HepG2 (cell line): ENCODE results near the gene OSBPL2. TPM values are rescaled to one million over a fixed set of nuclear protein-coding genes. Genes with fewer than 3 reads are reported as not detected.

ENCODE experiments used
- ATAC-seq: fragments of 200-7000 bp; cut with Tn5 transposase; 3 replicates; pipeline ENCODE4 v1.9.1; 2020; ENCODE audit warnings: mild to moderate bottlenecking, moderate library complexity
- BruUV-seq: library from RNA; stranded (reverse); fragments of 400-500 nt; replicated peaks from 2 replicates; lab custom pipeline; 2021; lab: Mats Ljungman, UMichigan
- CTCF ChIA-PET: fragments of 300-600 bp; formaldehyde crosslinking; extraction: SDS; loops from one replicate; lab custom pipeline; 2021; ENCODE audit warnings: low total read pairs, inconsistent platforms, low intra/inter-chr PET ratio; lab: Yijun Ruan, JAX
- POLR2A ChIA-PET: fragments of 350-600 bp; sonication (Branson Sonifier 250); formaldehyde crosslinking; loops from one replicate; lab custom pipeline; 2020; ENCODE audit warnings: antibody characterized with exemption, inconsistent platforms; lab: Yijun Ruan, JAX
- DNase-seq: peaks from one replicate; pipeline ENCODE4 v3.0.0-alpha.2; 2015; ENCODE audit warnings: low spot score
- FAIRE-seq: peaks from 3 replicates; lab custom pipeline; 2011; peaks lifted over from hg19 to GRCh38; lab: Jason Lieb, UNC
- H2AFZ ChIP-seq: one replicate; pipeline ENCODE4 v1.6.1; 2011; ENCODE audit warnings: low read length, inconsistent platforms
- H3K27ac ChIP-seq: fragments of 300-600 bp; 3 replicates; pipeline ENCODE4 v1.8.0; 2011; ENCODE audit warnings: mixed run types, mild to moderate bottlenecking, mixed read lengths, low read length, inconsistent platforms; ENCODE audit not compliant: insufficient read depth; ENCODE audit errors: extremely low read length
- H3K27me3 ChIP-seq, 2 experiments: fragments of 200-600 bp in 1 of 2; 2 replicates in 1 of 2; 3 replicates in 1 of 2; pipeline versions ENCODE4 v1.6.0 to v1.8.0; 2011; ENCODE audit warnings: low read length in 2 of 2, mild to moderate bottlenecking in 2 of 2, moderate library complexity in 2 of 2, inconsistent platforms in 1 of 2; ENCODE audit not compliant: insufficient read depth in 2 of 2, control insufficient read depth in 1 of 2
- H3K36me3 ChIP-seq, 2 experiments: fragments of 200-600 bp in 1 of 2; replicated peaks in 1 of 2; 2 replicates in 1 of 2; 3 replicates in 1 of 2; pipeline versions ENCODE4 v1.5.1 to v1.8.0; 2011; ENCODE audit warnings: low read length in 2 of 2, inconsistent platforms in 1 of 2; ENCODE audit not compliant: insufficient read depth in 2 of 2, control insufficient read depth in 1 of 2
- H3K4me1 ChIP-seq: 2 replicates; pipeline ENCODE4 v1.5.1; 2012; ENCODE audit warnings: low read length, inconsistent platforms; ENCODE audit not compliant: insufficient read depth
- H3K4me2 ChIP-seq: 2 replicates; pipeline ENCODE4 v1.6.0; 2011; ENCODE audit warnings: low read depth, low read length, inconsistent platforms
- H3K4me3 ChIP-seq, 3 experiments: fragments of 200-600 bp in 1 of 3; sonication (generic), shearing (Covaris generic) in 1 of 3; replicated peaks in 1 of 3; 2 replicates each; pipeline ENCODE4 v1.5.1; 2011 to 2016; ENCODE audit warnings: low read length in 3 of 3, inconsistent platforms in 2 of 3, low read depth in 2 of 3, mild to moderate bottlenecking in 2 of 3, control low read depth in 1 of 3, mixed read lengths in 1 of 3; ENCODE audit not compliant: insufficient read depth in 1 of 3
- H3K79me2 ChIP-seq: one replicate; pipeline ENCODE4 v1.6.1; 2011; ENCODE audit warnings: low read length, inconsistent platforms; ENCODE audit not compliant: insufficient read depth
- H3K9ac ChIP-seq: 2 replicates; pipeline ENCODE4 v1.6.0; 2011; ENCODE audit warnings: mild to moderate bottlenecking, low read depth, low read length, inconsistent platforms; ENCODE audit not compliant: insufficient read depth
- H3K9me3 ChIP-seq: 2 replicates; pipeline ENCODE4 v1.5.1; 2012; ENCODE audit warnings: mild to moderate bottlenecking, low read length
- H4K20me1 ChIP-seq: 2 replicates; pipeline ENCODE4 v1.6.0; 2011; ENCODE audit warnings: inconsistent platforms, mild to moderate bottlenecking, low read length, moderate library complexity; ENCODE audit not compliant: insufficient read depth
- CCDC6 ChIP-seq: sonication (generic); formaldehyde crosslinking; IDR thresholded peaks from 2 replicates; pipeline ENCODE4 v1.8.1; 2022; ENCODE audit warnings: mild to moderate bottlenecking, missing genetic modification reagents, moderate library complexity
- CHCHD3 ChIP-seq: sonication (generic); formaldehyde crosslinking; IDR thresholded peaks from 2 replicates; pipeline ENCODE4 v1.8.0; 2022; ENCODE audit warnings: mild to moderate bottlenecking, missing genetic modification reagents, moderate library complexity
- FOSL1 ChIP-seq: sonication (generic); formaldehyde crosslinking; IDR thresholded peaks from 2 replicates; pipeline ENCODE4 v1.9.0; 2021; ENCODE audit warnings: missing genetic modification reagents, borderline replicate concordance
- HNRNPL ChIP-seq: fragments of 200-400 bp; formaldehyde crosslinking; IDR thresholded peaks from 2 replicates; pipeline ENCODE4 v1.6.1; 2017; ENCODE audit warnings: mild to moderate bottlenecking, low read depth, low read length
- MED1 ChIP-seq: sonication (generic); formaldehyde crosslinking; IDR thresholded peaks from 2 replicates; pipeline ENCODE4 v1.4.0; 2020; ENCODE audit warnings: missing genetic modification reagents
- MYC ChIP-seq: sonication (generic); formaldehyde crosslinking; IDR thresholded peaks from 2 replicates; pipeline ENCODE4 v1.9.0; 2021; ENCODE audit warnings: missing genetic modification reagents, borderline replicate concordance
- POLR2A ChIP-seq, 2 experiments: IDR thresholded peaks; 2 replicates each; pipeline ENCODE4 v1.6.1; 2011; ENCODE audit warnings: low read depth in 2 of 2, low read length in 2 of 2, mild to moderate bottlenecking in 1 of 2, moderate library complexity in 1 of 2; ENCODE audit not compliant: insufficient read depth in 1 of 2
- POLR2AphosphoS2 ChIP-seq: IDR thresholded peaks from 2 replicates; pipeline ENCODE4 v1.6.1; 2011; ENCODE audit warnings: low read depth, low read length, improper control_type of control experiment
- PTBP1 ChIP-seq: fragments of 200-400 bp; formaldehyde crosslinking; IDR thresholded peaks from 2 replicates; pipeline ENCODE4 v1.6.1; 2018; ENCODE audit warnings: low read length, low read depth; ENCODE audit not compliant: poor library complexity, severe bottlenecking
- RBAK ChIP-seq: sonication (generic); formaldehyde crosslinking; IDR thresholded peaks from 2 replicates; pipeline ENCODE4 v1.5.1; 2020; ENCODE audit warnings: mild to moderate bottlenecking, missing genetic modification reagents
- RXRB ChIP-seq: IDR thresholded peaks from 2 replicates; pipeline ENCODE4 v1.6.1; 2016; ENCODE audit warnings: borderline replicate concordance, missing genetic modification reagents, missing compliant biosample characterization
- SIX1 ChIP-seq: sonication (generic); formaldehyde crosslinking; IDR thresholded peaks from 2 replicates; pipeline ENCODE4 v1.4.0; 2020; ENCODE audit warnings: missing genetic modification reagents, borderline replicate concordance
- SMYD3 ChIP-seq: sonication (generic); formaldehyde crosslinking; IDR thresholded peaks from 2 replicates; pipeline ENCODE4 v1.8.1; 2023; ENCODE audit warnings: mild to moderate bottlenecking, missing genetic modification reagents
- SUZ12 ChIP-seq: fragments of 150-350 bp; IDR thresholded peaks from 2 replicates; pipeline ENCODE4 v1.6.1; 2014; ENCODE audit warnings: low read depth, low read length
- ZBTB42 ChIP-seq: sonication (generic); formaldehyde crosslinking; IDR thresholded peaks from 2 replicates; pipeline ENCODE4 v1.5.0; 2020; ENCODE audit warnings: mild to moderate bottlenecking, missing genetic modification reagents
- ZNF10 ChIP-seq: sonication (generic); formaldehyde crosslinking; IDR thresholded peaks from 2 replicates; pipeline ENCODE4 v1.4.0; 2020; ENCODE audit warnings: mild to moderate bottlenecking, low read depth, missing genetic modification reagents, borderline replicate concordance
- ZNF207 ChIP-seq: fragments of 450-650 bp; IDR thresholded peaks from 2 replicates; pipeline ENCODE4 v1.6.1; 2016; ENCODE audit warnings: antibody characterized with exemption, borderline replicate concordance
- ZNF230 ChIP-seq: sonication (generic); formaldehyde crosslinking; IDR thresholded peaks from 2 replicates; pipeline ENCODE4 v1.4.0; 2020; ENCODE audit warnings: mild to moderate bottlenecking, missing genetic modification reagents
- ZNF563 ChIP-seq: sonication (generic); formaldehyde crosslinking; IDR thresholded peaks from 2 replicates; pipeline ENCODE4 v1.8.0; 2022; ENCODE audit warnings: mild to moderate bottlenecking, moderate library complexity, missing genetic modification reagents
- ZNF564 ChIP-seq: sonication (generic); formaldehyde crosslinking; IDR thresholded peaks from 2 replicates; pipeline ENCODE4 v1.8.1; 2023; ENCODE audit warnings: mild to moderate bottlenecking, missing genetic modification reagents
- ZNF597 ChIP-seq: sonication (generic); formaldehyde crosslinking; IDR thresholded peaks from 2 replicates; pipeline ENCODE4 v1.5.0; 2020; ENCODE audit warnings: missing genetic modification reagents
- ZNF781 ChIP-seq: sonication (generic); formaldehyde crosslinking; IDR thresholded peaks from 2 replicates; pipeline ENCODE4 v1.5.1; 2020; ENCODE audit warnings: borderline replicate concordance, mild to moderate bottlenecking, missing genetic modification reagents; ENCODE audit errors: not compliant biosample characterization
- WGBS: methylation state at CpG from one replicate; pipeline ENCODE4 v1.1.6; 2017; ENCODE audit warnings: low lambda C conversion rate; 5-methylcytosine and 5-hydroxymethylcytosine counted together
- in situ Hi-C: cut with HindIII; loops from 2 replicates; pipeline ENCODE4 v1.10.0; 2017; ENCODE audit warnings: low pct_unique_long_range_greater_than_20kb; ENCODE audit not compliant: extremely low pct_ligation_motif_present
- intact Hi-C: fragments of 100-400 bp; cut with micrococcal nuclease; formaldehyde crosslinking; loops from one replicate; pipeline ENCODE4 v1.10.0; 2022; ENCODE audit not compliant: unreplicated experiment
- polyA plus RNA-seq, 8 experiments: library from polyadenylated mRNA; depleted of rRNA in 3 of 8; stranded (reverse) in 7 of 8; unstranded in 1 of 8; fragments of >200 nt; fragmentation: Illumina TruSeq in 4 of 8; extraction: Trizol in 4 of 8; gene quantifications; 2 replicates each; pipeline versions ENCODE4 v1.2.1 to v1.2.3, GENCODE V29; 2011 to 2016; ENCODE audit warnings: low read depth in 4 of 8, missing spikeins in 1 of 8, mixed read lengths in 1 of 8; ENCODE audit not compliant: insufficient read depth in 1 of 8
- total RNA-seq, 5 experiments: library from RNA; depleted of rRNA; stranded (reverse); fragments of >200 nt; fragmentation: Illumina TruSeq; extraction: Trizol; gene quantifications; 2 replicates each; pipeline ENCODE4 v1.2.3, GENCODE V29; 2016; ENCODE audit warnings: low read depth in 1 of 5
- TF ChIP-seq, protein P1 (sequence below): sonication (generic); formaldehyde crosslinking; IDR thresholded peaks from 2 replicates; pipeline ENCODE4 v1.4.0; 2020; ENCODE audit warnings: mild to moderate bottlenecking, missing genetic modification reagents

The OSBPL2 gene
- total and polyA plus RNA-seq, 2 of the 13 experiments (the other 11 are each of a cell fraction or from before 2014, with no cell fraction given) = 18.5 to 37.4 TPM

GRCh38 chr20:62303340-62304226 is 65.3 kb downstream of the OSBPL2 start:
- Histone ChIP-seq H3K4me3 (peak overlapping the region; percentile 70 to 98 (median 93)), H3K9me3 (no peaks in the 10 kb centered on the region), H2AFZ (no peak overlapping the region), H3K4me2 (peak overlapping the region; percentile 99), H3K36me3 (peaks cover 25 to 42% of the 10 kb centered on the region in 2 experiments), H4K20me1 (peaks cover 25% of the 10 kb centered on the region), H3K79me2 (peaks cover 32% of the 10 kb centered on the region), H3K27me3 (no peaks in the 10 kb centered on the region; a peak in 1 of 5 replicates), H3K4me1 (peaks cover 44% of the 10 kb centered on the region), H3K27ac (peak overlapping the region; percentile 97), H3K9ac (peak overlapping the region; percentile 91)
- DNase-seq (peak; percentile 89), FAIRE-seq (peak; percentile 98), ATAC-seq (peak; percentile 62)
- no TSS peak for BruUV-seq
- ChIA-PET POLR2A (interaction anchor here (0.9 to 8.3 kb wide), 8 partner anchors 11 to 182 kb away, joined by 3 to 187 read pairs (median 11); partner anchors contain the start of genes LAMA5 and RPS21), CTCF (interaction anchor here (3.3 to 6.1 kb wide), 3 partner anchors 65 to 80 kb away, joined by 10 to 73 read pairs (median 57); no protein-coding TSS in a partner anchor)
- intact Hi-C loops (no loop called here), in situ Hi-C loops (loop anchor here (5.0 kb wide), 1 partner anchor 64 kb away; the partner anchor contains the start of gene LAMA5)
- WGBS = under 1% methylated on average over 47 of the region's 66 CpGs
- TF ChIP-seq PTBP1 (no peak), HNRNPL (no peak; the same call in 1 of the 2 replicates), ZNF10 (CRISPR knock-in tag) (peak; percentile 43; the same call in 1 of the 2 replicates), ZNF564 (CRISPR knock-in tag) (peak; percentile 86), ZNF597 (CRISPR knock-in tag) (no peak; the same call in 1 of the 2 replicates), ZNF781 (CRISPR knock-in tag) (peak; percentile 60), MYC (CRISPR knock-in tag) (0 out of 2 replicates have a peak, but pooled peaks have one; percentile 4), SUZ12 (0 out of 2 replicates have a peak, but pooled peaks have one; percentile 5), ZBTB42 (CRISPR knock-in tag) (no peak; the same call in 1 of the 2 replicates), ZNF563 (CRISPR knock-in tag) (peak; percentile 19; the same call in 1 of the 2 replicates), RBAK (CRISPR knock-in tag) (peak; percentile 83), MED1 (peak; percentile 28; the same call in 1 of the 2 replicates), ZNF207 (no peak), CCDC6 (CRISPR knock-in tag) (peak; percentile 65; the same call in 1 of the 2 replicates), RXRB (peak; percentile 33; the same call in 1 of the 2 replicates), POLR2AphosphoS2 (0 out of 2 replicates have a peak, but pooled peaks have one; percentile 18), SMYD3 (CRISPR knock-in tag) (no peak), POLR2A (IDR thresholded peaks at IDR 0.05; ENCODE audit: insufficient read depth in 1 of 2, low read depth in 2 of 2, low read length in 2 of 2) (peak; percentile 65 to 79), ZNF230 (CRISPR knock-in tag) (0 out of 2 replicates have a peak, but pooled peaks have one; percentile 43), CHCHD3 (peak; percentile 55), FOSL1 (peak; percentile 21; the same call in 1 of the 2 replicates), SIX1 (CRISPR knock-in tag) (0 out of 2 replicates have a peak, but pooled peaks have one; percentile 29)
- TF ChIP-seq, protein P1, sequence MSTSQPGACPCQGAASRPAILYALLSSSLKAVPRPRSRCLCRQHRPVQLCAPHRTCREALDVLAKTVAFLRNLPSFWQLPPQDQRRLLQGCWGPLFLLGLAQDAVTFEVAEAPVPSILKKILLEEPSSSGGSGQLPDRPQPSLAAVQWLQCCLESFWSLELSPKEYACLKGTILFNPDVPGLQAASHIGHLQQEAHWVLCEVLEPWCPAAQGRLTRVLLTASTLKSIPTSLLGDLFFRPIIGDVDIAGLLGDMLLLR (CRISPR knock-in tag) = no peak
